WTC11 (cell line): ENCODE measurements around the gene CYB5D1. TPM values are rescaled to one million over a fixed set of nuclear protein-coding genes. Genes with fewer than 3 reads are reported as not detected.

Experiments used
- ATAC-seq: fragments of 200-7000 bp; cut with Tn5 transposase; 2 replicates; pipeline ENCODE4 v1.10.0; 2021; ENCODE audit warnings: mild to moderate bottlenecking, moderate library complexity
- CTCF ChIA-PET: fragments of 300-600 bp; sonication (Branson Sonifier 250); formaldehyde crosslinking; loops from one replicate; lab custom pipeline; 2021; ENCODE audit warnings: antibody characterized with exemption; lab: Charles Lee
- POLR2A ChIA-PET: fragments of 350-600 bp; sonication (Branson Sonifier 250); formaldehyde crosslinking; loops from one replicate; lab custom pipeline; 2021; ENCODE audit warnings: antibody characterized with exemption; lab: Charles Lee
- DNase-seq: peaks from one replicate; pipeline ENCODE4 v3.0.0; 2021; ENCODE audit warnings: low spot score
- H3K27ac Mint-ChIP-seq: 2 replicates; pipeline ENCODE4 v1.8.0; 2021; ENCODE audit warnings: mixed read lengths
- H3K27me3 Mint-ChIP-seq: 2 replicates; pipeline ENCODE4 v1.8.0; 2021; ENCODE audit warnings: low read depth, mild to moderate bottlenecking, moderate library complexity, mixed read lengths
- H3K36me3 Mint-ChIP-seq: 2 replicates; pipeline ENCODE4 v1.8.0; 2021; ENCODE audit warnings: mixed read lengths
- H3K4me1 Mint-ChIP-seq: 2 replicates; pipeline ENCODE4 v1.8.0; 2022; ENCODE audit warnings: mixed read lengths
- H3K4me3 Mint-ChIP-seq: 2 replicates; pipeline ENCODE4 v1.8.0; 2021; ENCODE audit warnings: mild to moderate bottlenecking, moderate library complexity, mixed read lengths
- H3K9me3 Mint-ChIP-seq: 2 replicates; pipeline ENCODE4 v1.8.0; 2021; ENCODE audit warnings: mixed read lengths
- CREB1 ChIP-seq: sonication (generic); formaldehyde crosslinking; IDR thresholded peaks from 2 replicates; pipeline ENCODE4 v1.8.0; 2023; ENCODE audit warnings: mild to moderate bottlenecking, missing genetic modification reagents
- CTCF ChIP-seq: fragments of 200-600 bp; IDR thresholded peaks from 2 replicates; pipeline ENCODE4 v1.8.0; 2022; ENCODE audit warnings: antibody characterized with exemption
- ELF4 ChIP-seq: sonication (generic); formaldehyde crosslinking; IDR thresholded peaks from 2 replicates; pipeline ENCODE4 v1.8.1; 2022; ENCODE audit warnings: low read depth, mild to moderate bottlenecking, moderate library complexity, missing genetic modification reagents
- JAZF1 ChIP-seq: fragments of 250-450 bp; sonication (Bioruptor Pico); IDR thresholded peaks from 2 replicates; pipeline ENCODE4 v1.9.0; 2021; ENCODE audit warnings: moderate library complexity, mild to moderate bottlenecking, inconsistent platforms
- NR3C1 ChIP-seq: sonication (generic); formaldehyde crosslinking; conservative IDR thresholded peaks from 2 replicates; pipeline ENCODE4 v1.8.1; 2023; ENCODE audit warnings: low read depth, mild to moderate bottlenecking, missing genetic modification reagents
- RORB ChIP-seq: fragments of 250-450 bp; sonication (Bioruptor Pico); IDR thresholded peaks from 2 replicates; pipeline ENCODE4 v1.9.0; 2021; ENCODE audit warnings: mild to moderate bottlenecking
- TEAD4 ChIP-seq: sonication (generic); formaldehyde crosslinking; IDR thresholded peaks from 2 replicates; pipeline ENCODE4 v1.8.0; 2022; ENCODE audit warnings: mild to moderate bottlenecking, missing genetic modification reagents
- ZNF138 ChIP-seq: sonication (generic); formaldehyde crosslinking; conservative IDR thresholded peaks from 2 replicates; pipeline ENCODE4 v1.8.1; 2022; ENCODE audit warnings: mild to moderate bottlenecking, moderate library complexity, missing genetic modification reagents
- ZNF232 ChIP-seq: sonication (generic); formaldehyde crosslinking; IDR thresholded peaks from 2 replicates; pipeline ENCODE4 v1.8.0; 2022; ENCODE audit warnings: mild to moderate bottlenecking, missing genetic modification reagents
- ZNF423 ChIP-seq: fragments of 250-450 bp; sonication (Bioruptor Pico); IDR thresholded peaks from 2 replicates; pipeline ENCODE4 v2.1.2; 2022; ENCODE audit warnings: mild to moderate bottlenecking, moderate library complexity
- ZNF425 ChIP-seq: fragments of 250-450 bp; sonication (Bioruptor Pico); conservative IDR thresholded peaks from 2 replicates; pipeline ENCODE4 v1.9.0; 2021; ENCODE audit warnings: mild to moderate bottlenecking
- ZNF512 ChIP-seq: sonication (generic); formaldehyde crosslinking; IDR thresholded peaks from 2 replicates; pipeline ENCODE4 v1.8.1; 2022; ENCODE audit warnings: missing genetic modification reagents, borderline replicate concordance
- total RNA-seq: library from RNA; stranded (reverse); gene quantifications from 3 replicates; pipeline ENCODE4 v1.2.3, GENCODE V29; 2021
- TF ChIP-seq, protein P1 (sequence below): sonication (generic); formaldehyde crosslinking; IDR thresholded peaks from 2 replicates; pipeline ENCODE4 v1.8.0; 2023; ENCODE audit warnings: missing genetic modification reagents

The CYB5D1 gene
- total RNA-seq, 1 experiment from 2014 or later = 15.2 TPM

DNA sequence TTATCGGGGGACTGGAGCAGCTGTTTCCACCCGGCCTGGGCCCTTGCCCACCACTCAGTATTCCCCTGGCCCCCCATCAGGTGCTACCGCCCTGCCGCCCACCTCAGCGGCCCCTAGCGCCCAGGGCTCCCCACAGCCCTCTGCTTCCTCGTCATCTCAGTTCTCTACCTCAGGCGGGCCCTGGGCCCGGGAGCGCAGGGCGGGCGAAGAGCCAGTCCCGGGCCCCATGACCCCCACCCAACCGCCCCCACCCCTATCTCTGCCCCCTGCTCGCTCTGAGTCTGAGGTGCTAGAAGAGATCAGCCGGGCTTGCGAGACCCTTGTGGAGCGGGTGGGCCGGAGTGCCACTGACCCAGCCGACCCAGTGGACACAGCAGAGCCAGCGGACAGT is 9.1 kb upstream of the CYB5D1 start:
- ChIA-PET POLR2A (no interaction called here), CTCF (interaction anchor here (0.7 to 7.0 kb wide), 2 partner anchors 14 to 48 kb away, joined by 3 to 66 read pairs; partner anchors contain the start of gene KDM6B)
- peaks cover 25% of the 10 kb centered on the region for H3K4me1 Mint-ChIP-seq
- no peaks in the 10 kb centered on the region for H3K36me3 Mint-ChIP-seq
- H3K27me3 Mint-ChIP-seq = peaks cover 32% of the 10 kb centered on the region
- no peak overlapping the region for H3K27ac Mint-ChIP-seq
- no peak for TF ChIP-seq CTCF
- no peak for TF ChIP-seq ZNF138 (CRISPR knock-in tag)
- TF ChIP-seq ZNF232 (CRISPR knock-in tag) = no peak
- ATAC-seq (no peak), DNase-seq (no peak)
- no peaks in the 10 kb centered on the region for H3K9me3 Mint-ChIP-seq
- no peak overlapping the region for H3K4me3 Mint-ChIP-seq

- H3K4me3 Mint-ChIP-seq = no peak overlapping the region
- peaks cover 27% of the 10 kb centered on the region for H3K4me1 Mint-ChIP-seq
- H3K27ac Mint-ChIP-seq = no peak overlapping the region
- no peak for ATAC-seq
- TF ChIP-seq ZNF423 (CRISPR knock-in tag) = no peak
- DNase-seq = no peak
- no peaks in the 10 kb centered on the region for H3K36me3 Mint-ChIP-seq
- H3K27me3 Mint-ChIP-seq = peaks cover 35% of the 10 kb centered on the region
- no peaks in the 10 kb centered on the region for H3K9me3 Mint-ChIP-seq
- ChIA-PET POLR2A (no interaction called here), CTCF (interaction anchor here (0.7 kb wide), 1 partner anchor 49 kb away, joined by 3 read pairs; no protein-coding TSS in a partner anchor)
Observed at GRCh38 chr17:7849130-7849750, 8.6 kb upstream of the CYB5D1 start.

GRCh38 chr17:7849751-7850504 is 7.9 kb upstream of the CYB5D1 start:
- CTCF ChIA-PET = interaction anchor here (0.8 to 2.1 kb wide), 3 partner anchors 8 to 133 kb away, joined by 3 to 29 read pairs (median 3); partner anchors contain the start of gene KDM6B
- DNase-seq (no peak), ATAC-seq (no peak)
- Mint-ChIP-seq H3K27ac (no peak overlapping the region), H3K9me3 (no peaks in the 10 kb centered on the region), H3K4me3 (no peak overlapping the region), H3K4me1 (peaks cover 30% of the 10 kb centered on the region), H3K36me3 (no peaks in the 10 kb centered on the region), H3K27me3 (peaks cover 34% of the 10 kb centered on the region)
- TF ChIP-seq ELF4 (no peak), NR3C1 (CRISPR knock-in tag) (no peak), RORB (CRISPR knock-in tag) (no peak), CREB1 (CRISPR knock-in tag) (no peak), JAZF1 (CRISPR knock-in tag) (no peak), CTCF (no peak), ZNF512 (CRISPR knock-in tag) (no peak), TEAD4 (CRISPR knock-in tag) (no peak), ZNF425 (CRISPR knock-in tag) (no peak)
- TF ChIP-seq, protein P1, sequence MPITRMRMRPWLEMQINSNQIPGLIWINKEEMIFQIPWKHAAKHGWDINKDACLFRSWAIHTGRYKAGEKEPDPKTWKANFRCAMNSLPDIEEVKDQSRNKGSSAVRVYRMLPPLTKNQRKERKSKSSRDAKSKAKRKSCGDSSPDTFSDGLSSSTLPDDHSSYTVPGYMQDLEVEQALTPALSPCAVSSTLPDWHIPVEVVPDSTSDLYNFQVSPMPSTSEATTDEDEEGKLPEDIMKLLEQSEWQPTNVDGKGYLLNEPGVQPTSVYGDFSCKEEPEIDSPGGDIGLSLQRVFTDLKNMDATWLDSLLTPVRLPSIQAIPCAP = no peak
- POLR2A ChIA-PET = no interaction called here
